Endothelial cell of umbilical vein (primary cell): ENCODE results near the gene MAP4K4. TPM values are rescaled to one million over a fixed set of nuclear protein-coding genes. Genes with fewer than 3 reads are reported as not detected.

Experiments
- BruUV-seq: library from RNA; stranded (reverse); fragments of 400-500 nt; replicated peaks from 2 replicates; lab custom pipeline; 2021; lab: Mats Ljungman, UMichigan
- CTCF ChIA-PET: fragments of 300-600, 350-600 bp; sonication (Branson Sonifier 250); formaldehyde crosslinking; loops from one replicate; lab custom pipeline; 2021; ENCODE audit warnings: antibody characterized with exemption, inconsistent platforms; lab: Charles Lee
- POLR2A ChIA-PET: fragments of 300-600, 350-600 bp; sonication (Branson Sonifier 250); formaldehyde crosslinking; loops from one replicate; lab custom pipeline; 2021; ENCODE audit warnings: antibody characterized with exemption, inconsistent platforms; lab: Charles Lee
- DNase-seq: peaks from one replicate; pipeline ENCODE4 v3.0.0-alpha.2; 2011; ENCODE audit warnings: low read depth, low spot score
- FAIRE-seq: peaks from 2 replicates; lab custom pipeline; 2011; peaks lifted over from hg19 to GRCh38; lab: Jason Lieb, UNC
- H2AFZ ChIP-seq: 2 replicates; pipeline ENCODE4 v1.6.0; 2012; ENCODE audit warnings: low read depth, low read length, control low read depth, inconsistent platforms
- H3K27ac ChIP-seq: 2 replicates; pipeline ENCODE4 v1.5.1; 2011; ENCODE audit warnings: low read depth, mild to moderate bottlenecking, control low read depth, low read length, moderate library complexity; ENCODE audit not compliant: insufficient read depth
- H3K27me3 ChIP-seq, 2 experiments: 2 replicates each; pipeline versions ENCODE4 v1.6.0 to v1.6.1; 2011; ENCODE audit warnings: low read length in 2 of 2, mixed read lengths in 1 of 2; ENCODE audit not compliant: control insufficient read depth in 2 of 2, insufficient read depth in 2 of 2
- H3K36me3 ChIP-seq, 2 experiments: 2 replicates in 1 of 2; 3 replicates in 1 of 2; pipeline ENCODE4 v1.5.1; 2011; ENCODE audit warnings: low read length in 2 of 2, mild to moderate bottlenecking in 1 of 2, moderate library complexity in 1 of 2; ENCODE audit not compliant: control insufficient read depth in 2 of 2, insufficient read depth in 2 of 2; ENCODE audit errors: extremely low read depth in 1 of 2
- H3K4me1 ChIP-seq: 3 replicates; pipeline ENCODE4 v1.5.1; 2011; ENCODE audit warnings: mild to moderate bottlenecking, low read length; ENCODE audit not compliant: control insufficient read depth, insufficient read depth; ENCODE audit errors: extremely low read depth
- H3K4me2 ChIP-seq: 2 replicates; pipeline ENCODE4 v1.6.1; 2011; ENCODE audit warnings: low read length, control low read depth, mixed read lengths; ENCODE audit not compliant: insufficient read depth
- H3K4me3 ChIP-seq, 3 experiments: fragments of 200-600 bp in 1 of 3; sonication (generic), shearing (Covaris generic) in 1 of 3; replicated peaks in 1 of 3; 2 replicates each; pipeline ENCODE4 v1.5.1; 2011 to 2016; ENCODE audit warnings: control low read depth in 3 of 3, low read length in 3 of 3, mild to moderate bottlenecking in 2 of 3, inconsistent platforms in 1 of 3, low read depth in 1 of 3, moderate library complexity in 1 of 3; ENCODE audit not compliant: insufficient read depth in 1 of 3
- H3K79me2 ChIP-seq: 2 replicates; pipeline ENCODE4 v1.6.0; 2012; ENCODE audit warnings: low read length, inconsistent platforms; ENCODE audit not compliant: control insufficient read depth, insufficient read depth
- H3K9ac ChIP-seq: replicated peaks from 2 replicates; pipeline ENCODE3; 2011; ENCODE audit warnings: low read length, control low read depth; ENCODE audit not compliant: insufficient read depth; ENCODE audit errors: extremely low read depth
- H3K9me1 ChIP-seq: replicated peaks from 3 replicates; pipeline ENCODE4 v1.6.0; 2011; ENCODE audit warnings: mild to moderate bottlenecking, low read length; ENCODE audit not compliant: control insufficient read depth, insufficient read depth; ENCODE audit errors: extremely low read depth
- H3K9me3 ChIP-seq: replicated peaks from 2 replicates; pipeline ENCODE4 v1.5.1; 2012; ENCODE audit warnings: low read length, inconsistent platforms; ENCODE audit not compliant: control insufficient read depth, insufficient read depth
- H4K20me1 ChIP-seq: replicated peaks from 2 replicates; pipeline ENCODE3; 2011; ENCODE audit warnings: mild to moderate bottlenecking, low read length; ENCODE audit not compliant: control insufficient read depth, insufficient read depth; ENCODE audit errors: extremely low read depth
- CTCF ChIP-seq, 2 donors: IDR thresholded peaks; 1 replicate in 1 of 2; 2 replicates in 1 of 2; pipeline ENCODE4 v1.5.1; 2011; ENCODE audit warnings: low read length in 2 of 2, mild to moderate bottlenecking in 2 of 2, moderate library complexity in 2 of 2, control low read depth in 1 of 2, inconsistent platforms in 1 of 2, low read depth in 1 of 2; ENCODE audit not compliant: insufficient read depth in 1 of 2; ENCODE audit errors: extremely low read depth in 1 of 2
- EZH2 ChIP-seq: IDR thresholded peaks from 2 replicates; pipeline ENCODE4 v1.6.1; 2012; ENCODE audit warnings: borderline replicate concordance, low read depth, mild to moderate bottlenecking, moderate library complexity, low read length, inconsistent platforms; ENCODE audit not compliant: severe bottlenecking
- FOS ChIP-seq: IDR thresholded peaks from 2 replicates; pipeline ENCODE4 v1.6.1; 2011; ENCODE audit warnings: mild to moderate bottlenecking, low read length, moderate library complexity, borderline replicate concordance; ENCODE audit not compliant: insufficient read depth
- GATA2 ChIP-seq: IDR thresholded peaks from 2 replicates; pipeline ENCODE4 v1.7.0; 2011; ENCODE audit warnings: low read depth, mild to moderate bottlenecking, moderate library complexity, mixed read lengths, low read length; ENCODE audit not compliant: insufficient read length, insufficient read depth
- JUN ChIP-seq: IDR thresholded peaks from 2 replicates; pipeline ENCODE4 v1.6.1; 2011; ENCODE audit warnings: borderline replicate concordance, low read depth; ENCODE audit not compliant: insufficient read length, insufficient read depth
- MYC ChIP-seq: IDR thresholded peaks from one replicate; pipeline ENCODE4 v1.6.1; 2011; ENCODE audit warnings: mild to moderate bottlenecking, low read depth, low read length
- POLR2A ChIP-seq: IDR thresholded peaks from 2 replicates; pipeline ENCODE4 v1.6.1; 2012; ENCODE audit warnings: low read depth, mild to moderate bottlenecking, control low read depth, low read length
- POLR2AphosphoS5 ChIP-seq: IDR thresholded peaks from 2 replicates; pipeline ENCODE4 v1.6.1; 2012; ENCODE audit warnings: low read depth, mild to moderate bottlenecking, control low read depth, low read length, moderate library complexity; ENCODE audit not compliant: insufficient read depth
- dilution Hi-C: fragments of 300-500 bp; cut with MboI; formaldehyde crosslinking; loops from one replicate; pipeline ENCODE4 v1.15.0; 2019; ENCODE audit warnings: low sequenced_read_pairs; ENCODE audit not compliant: extremely low pct_ligation_motif_present
- intact Hi-C: fragments of 100-400 bp; cut with micrococcal nuclease; formaldehyde crosslinking; loops from one replicate; pipeline ENCODE4 v1.10.0; 2022
- polyA plus RNA-seq, 4 experiments: library from polyadenylated mRNA; depleted of rRNA in 3 of 4; stranded (reverse) in 3 of 4; unstranded in 1 of 4; fragments of >200 nt; gene quantifications; 2 replicates each; pipeline versions ENCODE4 v1.2.1 to v1.2.3, GENCODE V29; 2011 to 2012; ENCODE audit warnings: missing spikeins in 1 of 4
- total RNA-seq: library from RNA; stranded (reverse); gene quantifications from 2 replicates; pipeline ENCODE4 v1.2.3, GENCODE V29; 2021
- TF ChIP-seq, protein P1 (sequence below): IDR thresholded peaks from 2 replicates; pipeline ENCODE4 v1.6.1; 2011; ENCODE audit not compliant: insufficient read depth, insufficient read length

Gene MAP4K4
- total and polyA plus RNA-seq, 2 donors (not counting 3 experiments of a cell fraction or from before 2014, with no cell fraction given) = 79.4 to 269 TPM

DNA sequence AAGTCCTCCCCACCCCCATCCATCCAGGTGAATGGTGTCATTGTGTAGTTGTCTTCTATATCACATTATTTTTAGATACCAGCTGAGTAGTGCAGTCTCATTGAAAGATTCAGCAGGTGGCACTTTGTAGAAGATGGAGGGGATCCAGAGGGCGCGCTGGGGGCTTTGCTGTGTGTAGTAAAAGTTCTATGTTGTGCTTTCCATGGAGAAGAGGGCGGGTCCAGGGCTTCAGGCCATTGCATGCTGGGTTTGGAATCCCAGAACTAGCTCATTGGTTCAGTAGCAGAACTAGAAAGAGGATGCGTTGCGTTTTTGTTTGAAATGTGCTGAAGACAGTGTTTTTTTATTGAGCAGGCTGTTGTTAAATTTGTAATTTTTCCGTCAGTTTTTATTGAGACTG is 120.0 kb downstream of the MAP4K4 start:
- Histone ChIP-seq H3K9me1 (no peaks in the 10 kb centered on the region), H2AFZ (no peak overlapping the region), H4K20me1 (peaks cover 36% of the 10 kb centered on the region), H3K4me2 (no peak overlapping the region), H3K9me3 (no peaks in the 10 kb centered on the region), H3K27ac (no peak overlapping the region), H3K79me2 (peaks cover 99% of the 10 kb centered on the region), H3K9ac (no peak overlapping the region), H3K4me1 (peaks cover 46% of the 10 kb centered on the region), H3K36me3 (no peaks in the 10 kb centered on the region), H3K4me3 (no peak overlapping the region), H3K27me3 (no peaks in the 10 kb centered on the region)
- POLR2A ChIA-PET = no interaction called here
- intact Hi-C loops (no loop called here), dilution Hi-C loops (no loop called here)
- FAIRE-seq = no peak
- DNase-seq = no peak
- BruUV-seq = no TSS peak
- TF ChIP-seq FOS (no peak), EZH2 (no peak), MYC (no peak), POLR2A (no peak), POLR2AphosphoS5 (no peak), CTCF (IDR thresholded peaks at IDR 0.05; ENCODE audit: extremely low read depth in 1 of 2, insufficient read depth in 1 of 2, low read depth in 1 of 2, low read length in 2 of 2) (no peak), JUN (no peak), GATA2 (no peak)
- TF ChIP-seq, protein P1, sequence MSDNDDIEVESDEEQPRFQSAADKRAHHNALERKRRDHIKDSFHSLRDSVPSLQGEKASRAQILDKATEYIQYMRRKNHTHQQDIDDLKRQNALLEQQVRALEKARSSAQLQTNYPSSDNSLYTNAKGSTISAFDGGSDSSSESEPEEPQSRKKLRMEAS = no peak
- CTCF ChIA-PET = interaction anchor here (1.2 to 2.0 kb wide), 2 partner anchors 13 to 34 kb away, joined by 3 to 7 read pairs; no protein-coding TSS in a partner anchor
